ENCODE measurements around the gene JPT2.

The JPT2 gene

GRCh38 chr16:1655269-1655807 lies 22.7 kb upstream of the JPT2 start:
- TF ChIP-seq, protein P1, sequence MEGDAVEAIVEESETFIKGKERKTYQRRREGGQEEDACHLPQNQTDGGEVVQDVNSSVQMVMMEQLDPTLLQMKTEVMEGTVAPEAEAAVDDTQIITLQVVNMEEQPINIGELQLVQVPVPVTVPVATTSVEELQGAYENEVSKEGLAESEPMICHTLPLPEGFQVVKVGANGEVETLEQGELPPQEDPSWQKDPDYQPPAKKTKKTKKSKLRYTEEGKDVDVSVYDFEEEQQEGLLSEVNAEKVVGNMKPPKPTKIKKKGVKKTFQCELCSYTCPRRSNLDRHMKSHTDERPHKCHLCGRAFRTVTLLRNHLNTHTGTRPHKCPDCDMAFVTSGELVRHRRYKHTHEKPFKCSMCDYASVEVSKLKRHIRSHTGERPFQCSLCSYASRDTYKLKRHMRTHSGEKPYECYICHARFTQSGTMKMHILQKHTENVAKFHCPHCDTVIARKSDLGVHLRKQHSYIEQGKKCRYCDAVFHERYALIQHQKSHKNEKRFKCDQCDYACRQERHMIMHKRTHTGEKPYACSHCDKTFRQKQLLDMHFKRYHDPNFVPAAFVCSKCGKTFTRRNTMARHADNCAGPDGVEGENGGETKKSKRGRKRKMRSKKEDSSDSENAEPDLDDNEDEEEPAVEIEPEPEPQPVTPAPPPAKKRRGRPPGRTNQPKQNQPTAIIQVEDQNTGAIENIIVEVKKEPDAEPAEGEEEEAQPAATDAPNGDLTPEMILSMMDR (IDR thresholded peaks at IDR 0.05; ENCODE audit: control insufficient read depth, insufficient read depth, low read depth, low read length, missing control alignments), result no peak
- H3K4me3 ChIP-seq (ENCODE audit: control insufficient read depth, low read depth, low read length), result no peak overlapping the region
- no peak for DNase-seq (ENCODE audit: low read depth)

GRCh38 chr16:1655909-1656807 lies 21.9 kb upstream of the JPT2 start:
- DNase-seq (ENCODE audit: low read depth), result no peak
- TF ChIP-seq, protein P1 (IDR thresholded peaks at IDR 0.05; ENCODE audit: control insufficient read depth, insufficient read depth, low read depth, low read length, missing control alignments), result no peak
- H3K4me3 ChIP-seq (ENCODE audit: control insufficient read depth, low read depth, low read length), result no peak overlapping the region

DNA sequence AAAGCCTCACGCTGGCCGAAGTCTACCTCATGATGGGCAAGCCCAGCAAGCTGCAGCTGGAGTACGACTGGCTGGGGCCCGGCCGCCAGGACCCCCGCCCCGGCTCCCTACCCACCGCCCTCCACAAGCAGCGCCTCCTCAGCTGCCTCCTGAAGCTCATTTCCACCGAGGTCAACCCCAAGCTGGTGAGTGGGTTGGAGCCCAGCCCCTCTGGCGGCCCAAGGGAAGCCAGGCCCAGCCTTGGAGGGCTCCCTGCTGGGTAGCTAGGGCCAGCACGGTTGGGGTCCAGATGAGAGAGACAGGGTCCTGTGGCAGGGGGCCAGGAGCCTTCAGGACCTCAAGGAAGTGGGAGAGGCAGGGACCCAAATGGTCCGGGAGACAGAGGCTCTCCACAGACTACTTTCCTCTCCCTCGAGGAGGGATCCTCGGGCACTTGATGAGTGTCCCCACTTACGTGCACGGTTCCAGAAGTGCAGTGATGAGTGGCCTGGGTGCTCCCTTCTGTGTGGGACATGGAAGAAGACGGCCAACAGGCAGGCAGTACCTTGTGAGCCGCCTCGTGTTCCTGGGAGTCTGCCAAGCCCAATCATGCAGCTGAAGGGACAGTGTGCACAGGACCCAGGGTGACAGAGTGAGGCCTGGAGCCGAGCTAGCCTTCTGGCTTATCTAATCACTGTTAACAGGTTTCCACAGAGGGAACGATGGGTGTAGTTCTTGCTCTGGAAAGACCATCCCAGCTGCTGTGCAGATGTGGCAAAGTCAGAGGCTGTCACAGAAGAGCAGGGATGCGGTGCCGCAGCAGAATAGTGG lies 21.1 kb upstream of the JPT2 start:
- no peak for DNase-seq (ENCODE audit: low read depth)
- H3K4me3 ChIP-seq (ENCODE audit: control insufficient read depth, low read depth, low read length), result no peak overlapping the region
- TF ChIP-seq, protein P1 (IDR thresholded peaks at IDR 0.05; ENCODE audit: control insufficient read depth, insufficient read depth, low read depth, low read length, missing control alignments), result no peak

- H3K4me3 ChIP-seq (ENCODE audit: control insufficient read depth, low read depth, low read length), result no peak overlapping the region
- DNase-seq (ENCODE audit: low read depth), result no peak
- TF ChIP-seq, protein P1 (IDR thresholded peaks at IDR 0.05; ENCODE audit: control insufficient read depth, insufficient read depth, low read depth, low read length, missing control alignments), result no peak
Measured at GRCh38 chr16:1657841-1658240, 20.2 kb upstream of the JPT2 start.

- no peak for DNase-seq (ENCODE audit: low read depth)
- H3K4me3 ChIP-seq (ENCODE audit: control insufficient read depth, low read depth, low read length), result no peak overlapping the region
- TF ChIP-seq, protein P1 (IDR thresholded peaks at IDR 0.05; ENCODE audit: control insufficient read depth, insufficient read depth, low read depth, low read length, missing control alignments), result no peak
Measured at GRCh38 chr16:1659031-1659430, 19.0 kb upstream of the JPT2 start.

- no peak overlapping the region for H3K4me3 ChIP-seq (ENCODE audit: control insufficient read depth, low read depth, low read length)
- DNase-seq (ENCODE audit: low read depth), result no peak
- TF ChIP-seq, protein P1 (IDR thresholded peaks at IDR 0.05; ENCODE audit: control insufficient read depth, insufficient read depth, low read depth, low read length, missing control alignments), result no peak
Measured at GRCh38 chr16:1661826-1662225, 16.3 kb upstream of the JPT2 start.
